GM21529 (cell line): ENCODE data around the gene FGF4.

Experiments
- ATAC-seq: cut with Tn5 transposase; IDR thresholded peaks from one replicate; pipeline ENCODE4 v1.9.1; 2021; ENCODE audit not compliant: unreplicated experiment

Gene FGF4

GRCh38 chr11:69775163-69775755, at the start of gene FGF4:
Gene FGF4 (minus strand): TSS chr11:69775341. CDS start chr11:69775084, 257 bp downstream.
- no peak for ATAC-seq

GRCh38 chr11:69823641-69824265, 48.6 kb upstream of the FGF4 start:
- no peak for ATAC-seq

- no peak for ATAC-seq
Observed at GRCh38 chr11:69822676-69823494, 47.7 kb upstream of the FGF4 start.

- no peak for ATAC-seq
Observed at GRCh38 chr11:69821511-69822040, 46.4 kb upstream of the FGF4 start.

GRCh38 chr11:69820441-69820840, 45.3 kb upstream of the FGF4 start:
- ATAC-seq = no peak

GRCh38 chr11:69819541-69820070, 44.5 kb upstream of the FGF4 start:
- no peak for ATAC-seq

GRCh38 chr11:69818603-69819441, 43.7 kb upstream of the FGF4 start, which contains the start of gene FGF3:
Gene FGF3 (minus strand): TSS chr11:69819416. CDS start chr11:69818933, 483 bp downstream.
- no peak for ATAC-seq

GRCh38 chr11:69818231-69818602, 43.1 kb upstream of the FGF4 start:
- no peak for ATAC-seq

- ATAC-seq = no peak
Observed at GRCh38 chr11:69817265-69818230, 42.4 kb upstream of the FGF4 start.

- no peak for ATAC-seq
Observed at GRCh38 chr11:69816671-69817070, 41.5 kb upstream of the FGF4 start.

GRCh38 chr11:69815973-69816372, 40.8 kb upstream of the FGF4 start:
- no peak for ATAC-seq

- no peak for ATAC-seq
Observed at GRCh38 chr11:69814902-69815301, 39.8 kb upstream of the FGF4 start.

- ATAC-seq = no peak
Observed at GRCh38 chr11:69814411-69814810, 39.3 kb upstream of the FGF4 start.

GRCh38 chr11:69813839-69814238, 38.7 kb upstream of the FGF4 start:
- ATAC-seq = no peak

GRCh38 chr11:69812946-69813345, 37.8 kb upstream of the FGF4 start:
- no peak for ATAC-seq

- no peak for ATAC-seq
Observed at GRCh38 chr11:69812256-69812655, 37.1 kb upstream of the FGF4 start.

- ATAC-seq = no peak
Observed at GRCh38 chr11:69811431-69811830, 36.3 kb upstream of the FGF4 start.

GRCh38 chr11:69810289-69811118, 35.4 kb upstream of the FGF4 start:
- ATAC-seq = no peak

- ATAC-seq = no peak
Observed at GRCh38 chr11:69808667-69809086, 33.5 kb upstream of the FGF4 start.
